Thyroid gland (tissue), 4 donors: ENCODE results near the gene CLEC20A. TPM values are rescaled to one million over a fixed set of nuclear protein-coding genes. Genes with fewer than 3 reads are reported as not detected.

Experiments used
- DNase-seq, 2 donors: peaks; one replicate each; pipeline ENCODE4 v3.0.0-alpha.2; 2019
- H3K27ac ChIP-seq, 3 donors: fragments of 200-600 bp; sonication (generic); 1 replicate in 2 of 3; 2 replicates in 1 of 3; pipeline ENCODE4 v1.5.1; 2016 to 2019; ENCODE audit warnings: mild to moderate bottlenecking in 1 of 3, moderate library complexity in 1 of 3
- H3K27me3 ChIP-seq: fragments of 200-600 bp; sonication (generic); one replicate; pipeline ENCODE4 v1.5.1; 2019
- H3K36me3 ChIP-seq, 2 donors: fragments of 200-600 bp; sonication (generic); one replicate each; pipeline ENCODE4 v1.5.1; 2016 to 2019
- H3K4me1 ChIP-seq, 2 donors: fragments of 200-600 bp; sonication (generic); one replicate each; pipeline ENCODE4 v1.5.1; 2017 to 2019
- H3K4me3 ChIP-seq, 3 donors: fragments of 200-600 bp; sonication (generic); replicated peaks in 1 of 3; 1 replicate in 2 of 3; 2 replicates in 1 of 3; pipeline ENCODE4 v1.5.1; 2016; ENCODE audit warnings: mild to moderate bottlenecking in 1 of 3
- H3K9me3 ChIP-seq: fragments of 200-600 bp; sonication (generic); one replicate; pipeline ENCODE4 v1.5.1; 2017
- CTCF ChIP-seq, 6 experiments: fragments of 200-600 bp in 3 of 6; fragments of 450-650 bp in 3 of 6; sonication (generic) in 3 of 6; IDR thresholded peaks; one replicate each; pipeline ENCODE4 v1.5.1; 2016 to 2019; ENCODE audit warnings: antibody characterized with exemption in 6 of 6, mild to moderate bottlenecking in 2 of 6, inconsistent platforms in 1 of 6, moderate library complexity in 1 of 6
- POLR2A ChIP-seq, 2 donors: fragments of 450-650 bp; IDR thresholded peaks; one replicate each; pipeline ENCODE4 v1.6.1; 2017; ENCODE audit warnings: antibody characterized with exemption in 2 of 2, mild to moderate bottlenecking in 2 of 2, moderate library complexity in 1 of 2
- WGBS, 2 donors: methylation state at CpG; one replicate each; pipeline ENCODE4 v1.1.5; 2017; 5-methylcytosine and 5-hydroxymethylcytosine counted together
- intact Hi-C: fragments of 100-400 bp; cut with DNase I; formaldehyde crosslinking; loops from one replicate; pipeline ENCODE4 v1.15.1; 2023
- total RNA-seq, 4 donors: library from RNA; depleted of rRNA; stranded (reverse); fragments of >200 nt; gene quantifications; one replicate each; pipeline ENCODE4 v1.2.3, GENCODE V29; 2016

CLEC20A gene
- total RNA-seq, 4 donors from 2014 or later, result not detected

GRCh38 chr1:178484698-178485225, 12.0 kb downstream of the CLEC20A start:
- intact Hi-C loops, result no loop called here

GRCh38 chr1:178483251-178483957, 13.4 kb downstream of the CLEC20A start:
- intact Hi-C loops, result no loop called here
- TF ChIP-seq CTCF (IDR thresholded peaks at IDR 0.05) (no peak), POLR2A (IDR thresholded peaks at IDR 0.05) (no peak)

More at GRCh38 chr1:178484698-178485225, 12.0 kb downstream of the CLEC20A start:
- TF ChIP-seq POLR2A (IDR thresholded peaks at IDR 0.05) (no peak), CTCF (IDR thresholded peaks at IDR 0.05) (no peak)
- no peaks in the 10 kb centered on the region for H3K36me3 ChIP-seq
- 73 to 81% methylated on average over 3 of the region's 3 CpGs for WGBS, 2 donors
- H3K4me3 ChIP-seq, result no peak overlapping the region
- no peaks in the 10 kb centered on the region for H3K27me3 ChIP-seq
- no peak for DNase-seq
- no peak overlapping the region for H3K27ac ChIP-seq
- no peaks in the 10 kb centered on the region for H3K9me3 ChIP-seq
- peaks cover 0 to 9% of the 10 kb centered on the region in 2 donors for H3K4me1 ChIP-seq

GRCh38 chr1:178477841-178478240, 18.9 kb downstream of the CLEC20A start:
- 44 to 45% methylated on average over 1 of the region's 1 CpG for WGBS, 2 donors
- intact Hi-C loops, result no loop called here

More at GRCh38 chr1:178483251-178483957, 13.4 kb downstream of the CLEC20A start:
- Histone ChIP-seq H3K9me3 (no peaks in the 10 kb centered on the region), H3K36me3 (no peaks in the 10 kb centered on the region), H3K27me3 (no peaks in the 10 kb centered on the region), H3K27ac (no peak overlapping the region), H3K4me1 (peaks cover 0 to 9% of the 10 kb centered on the region in 2 donors), H3K4me3 (no peak overlapping the region)
- no peak for DNase-seq
- 91 to 94% methylated on average over 5 of the region's 5 CpGs for WGBS, 2 donors

GRCh38 chr1:178477373-178477772, 19.4 kb downstream of the CLEC20A start:
- Histone ChIP-seq H3K27ac (no peak overlapping the region), H3K27me3 (no peaks in the 10 kb centered on the region), H3K4me1 (no peaks in the 10 kb centered on the region), H3K9me3 (no peaks in the 10 kb centered on the region), H3K36me3 (peaks cover 0 to 15% of the 10 kb centered on the region in 2 donors), H3K4me3 (no peak overlapping the region)
- WGBS, 2 donors, result 76 to 85% methylated on average over 4 of the region's 4 CpGs
- no peak for DNase-seq
- TF ChIP-seq POLR2A (IDR thresholded peaks at IDR 0.05) (no peak), CTCF (IDR thresholded peaks at IDR 0.05) (no peak)
- intact Hi-C loops, result no loop called here

More at GRCh38 chr1:178477841-178478240, 18.9 kb downstream of the CLEC20A start:
- Histone ChIP-seq H3K4me1 (no peaks in the 10 kb centered on the region), H3K27ac (no peak overlapping the region), H3K4me3 (no peak overlapping the region), H3K36me3 (peaks cover 0 to 15% of the 10 kb centered on the region in 2 donors), H3K9me3 (no peaks in the 10 kb centered on the region), H3K27me3 (no peaks in the 10 kb centered on the region)
- no peak for DNase-seq
- TF ChIP-seq CTCF (IDR thresholded peaks at IDR 0.05) (no peak), POLR2A (IDR thresholded peaks at IDR 0.05) (no peak)

- no peak overlapping the region for H3K4me3 ChIP-seq
- H3K4me1 ChIP-seq, result no peaks in the 10 kb centered on the region
- peaks cover 11 to 25% of the 10 kb centered on the region in 2 donors for H3K36me3 ChIP-seq
- H3K27me3 ChIP-seq, result no peaks in the 10 kb centered on the region
- no peak for DNase-seq
- intact Hi-C loops, result no loop called here
- H3K9me3 ChIP-seq, result no peaks in the 10 kb centered on the region
- TF ChIP-seq CTCF (IDR thresholded peaks at IDR 0.05) (no peak), POLR2A (IDR thresholded peaks at IDR 0.05) (no peak)
- no peak overlapping the region for H3K27ac ChIP-seq
Measured at GRCh38 chr1:178472531-178472930, 24.2 kb downstream of the CLEC20A start.
